Measurements from ENCODE around the gene PATJ.
"Not testable (repeated sequence)": the region's sequence is repeated elsewhere in the genome, so short reads cannot be mapped to it uniquely, and the experiment has no call there.

PATJ gene

GRCh38 chr1:61743716-61744580 lies 1.7 kb downstream of the PATJ start:
- no peak for DNase-seq

GRCh38 chr1:61746813-61747212 lies 4.5 kb downstream of the PATJ start:
- no peak for DNase-seq

DNA sequence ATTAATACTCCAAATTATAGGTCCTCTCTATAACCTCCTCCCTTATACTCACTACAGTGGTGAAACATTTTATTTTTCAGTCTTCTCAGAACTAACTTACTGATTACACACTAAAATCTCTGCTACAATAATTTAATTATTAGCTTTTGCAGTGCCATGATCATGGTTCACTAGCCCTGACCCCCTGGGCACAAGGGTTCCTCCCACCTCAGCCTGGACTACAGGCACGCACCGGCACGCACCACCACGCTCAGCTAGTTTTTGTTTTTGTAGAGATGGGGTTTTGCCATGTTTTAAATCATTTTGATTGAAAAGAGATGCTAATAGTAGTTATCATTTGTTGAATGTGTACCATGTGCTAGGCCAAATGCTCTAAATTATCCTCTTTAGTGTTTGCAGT lies 6.3 kb downstream of the PATJ start:
- DNase-seq: no peak

- DNase-seq: no peak
Observed at GRCh38 chr1:61749574-61749973, 7.3 kb downstream of the PATJ start.

DNA sequence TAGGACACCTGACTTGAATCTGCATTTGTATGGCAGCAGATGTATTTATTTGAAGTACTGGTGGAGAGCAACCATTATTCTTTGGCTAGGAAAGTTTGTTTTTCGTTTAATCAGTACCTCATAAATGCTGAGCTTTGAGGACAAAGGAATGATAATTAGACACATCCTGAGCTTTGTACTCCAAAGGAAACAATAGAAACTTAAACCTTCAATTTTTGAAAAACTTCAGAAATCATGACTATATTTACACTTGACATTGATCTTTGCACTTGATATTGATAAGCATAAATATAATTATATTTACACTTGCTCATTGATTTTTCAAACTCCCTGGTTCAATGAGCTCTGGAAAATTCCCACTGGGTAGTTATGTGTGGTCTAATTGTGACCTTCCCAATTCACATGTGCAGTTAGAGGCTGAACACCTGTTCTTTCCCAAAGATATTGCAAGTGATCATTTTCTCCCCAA lies 10.7 kb downstream of the PATJ start:
- DNase-seq: no peak

GRCh38 chr1:61753998-61754508 lies 11.8 kb downstream of the PATJ start:
- no peak for DNase-seq

DNA sequence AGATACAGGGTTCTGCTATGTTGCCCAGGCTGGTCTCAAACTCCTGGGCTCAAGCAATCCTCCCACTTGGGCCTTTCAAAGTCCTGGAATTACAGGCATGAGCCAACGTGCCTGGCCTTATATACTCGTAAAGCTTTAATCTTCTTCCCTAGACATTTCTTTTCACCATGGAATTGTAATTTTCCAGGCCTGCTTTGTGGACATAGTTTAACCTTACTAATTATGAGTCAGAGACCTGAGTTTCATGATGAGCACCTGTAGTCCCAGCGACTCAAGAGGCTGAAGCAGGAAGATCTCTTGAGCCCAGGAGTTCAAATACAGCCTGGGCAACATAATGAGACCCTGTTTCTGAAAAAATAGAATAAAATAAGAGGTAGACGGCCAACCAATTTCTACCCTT lies 12.3 kb downstream of the PATJ start:
- DNase-seq: no peak

GRCh38 chr1:61756773-61757172 lies 14.5 kb downstream of the PATJ start:
- DNase-seq: no peak

DNA sequence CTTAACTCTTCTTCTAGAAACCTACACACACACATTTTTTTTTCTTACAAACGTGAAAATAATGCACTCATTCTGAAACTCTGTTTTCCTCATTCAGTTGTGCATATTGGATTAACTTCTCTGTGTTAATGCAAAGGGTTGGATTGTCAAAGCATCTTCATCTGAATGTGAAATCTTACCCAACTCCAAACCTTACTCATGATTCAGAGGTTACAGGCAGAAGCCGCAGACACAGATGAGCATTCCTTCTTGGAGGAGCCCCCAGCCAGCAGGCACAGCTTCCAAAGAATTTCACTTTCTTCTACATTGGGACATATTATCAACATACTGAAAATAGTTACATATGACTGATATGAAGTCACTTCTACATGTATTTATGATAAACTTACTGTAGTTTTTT lies 15.7 kb downstream of the PATJ start:
- no peak for DNase-seq

- no peak for DNase-seq
Observed at GRCh38 chr1:61770131-61770530, 27.9 kb downstream of the PATJ start.

- DNase-seq: no peak
Observed at GRCh38 chr1:61776091-61776490, 33.8 kb downstream of the PATJ start.

DNA sequence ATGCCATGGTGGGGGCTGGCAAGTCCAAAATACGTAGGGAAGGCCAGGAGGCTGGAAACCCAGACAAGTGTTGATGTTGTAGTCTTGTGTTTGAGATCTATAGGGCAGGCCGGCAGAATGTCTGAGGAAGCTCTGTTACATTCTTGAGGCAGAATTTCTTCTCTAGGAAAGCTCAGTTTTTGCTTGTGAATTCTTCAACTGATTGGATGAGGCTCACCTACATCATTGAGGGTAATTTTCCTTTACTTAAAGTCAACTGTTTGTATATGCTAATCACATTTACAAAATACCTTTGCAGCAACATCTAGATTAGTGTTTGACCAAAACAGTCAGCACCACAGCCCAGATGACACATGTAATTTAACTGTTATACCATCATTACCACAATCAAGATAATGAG lies 37.0 kb downstream of the PATJ start:
- DNase-seq: no peak

DNA sequence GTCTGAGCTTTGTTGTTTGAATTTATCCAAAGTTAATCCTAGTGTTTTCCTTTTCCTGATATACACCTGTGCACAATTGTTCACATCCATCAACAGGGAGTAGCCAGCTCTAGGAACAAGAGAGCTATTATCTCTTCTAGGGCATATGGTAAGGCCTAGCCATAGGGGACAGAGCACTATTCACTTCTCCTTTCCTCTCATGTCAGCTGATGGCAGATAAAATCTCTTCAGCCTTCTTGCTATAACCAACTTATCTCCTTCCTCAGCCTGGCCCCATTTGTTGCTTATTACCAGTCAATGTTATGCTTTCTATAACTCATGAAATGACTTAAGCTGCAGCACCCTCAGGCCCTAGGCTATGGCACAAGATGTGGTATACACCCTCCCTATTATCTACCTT lies 38.9 kb downstream of the PATJ start:
- DNase-seq: no peak

- no peak for DNase-seq
Observed at GRCh38 chr1:61782771-61783170, 40.5 kb downstream of the PATJ start.

GRCh38 chr1:61784726-61785125 lies 42.4 kb downstream of the PATJ start:
- DNase-seq: no peak

DNA sequence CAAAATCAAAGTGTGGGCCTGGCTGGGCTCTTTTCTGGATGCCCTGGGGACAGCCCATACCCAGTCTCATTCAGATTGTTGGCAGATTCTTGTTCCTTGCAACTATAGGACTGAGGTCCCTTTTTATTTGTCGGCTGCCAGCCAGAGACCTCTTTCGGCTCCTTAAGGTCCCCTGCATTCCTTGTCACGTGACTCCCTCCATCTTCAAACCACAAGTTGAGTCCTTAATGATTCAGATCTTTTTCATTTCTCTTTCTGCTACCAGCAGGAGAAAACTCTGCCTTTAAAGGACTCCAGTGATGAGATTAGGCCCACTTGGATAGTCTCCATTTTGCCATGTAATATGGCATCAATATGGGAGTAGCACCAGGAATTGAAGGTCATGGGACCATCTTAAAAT lies 48.6 kb downstream of the PATJ start:
- DNase-seq: no peak

- DNase-seq: no peak
Observed at GRCh38 chr1:61797045-61797755, 54.9 kb downstream of the PATJ start.

DNA sequence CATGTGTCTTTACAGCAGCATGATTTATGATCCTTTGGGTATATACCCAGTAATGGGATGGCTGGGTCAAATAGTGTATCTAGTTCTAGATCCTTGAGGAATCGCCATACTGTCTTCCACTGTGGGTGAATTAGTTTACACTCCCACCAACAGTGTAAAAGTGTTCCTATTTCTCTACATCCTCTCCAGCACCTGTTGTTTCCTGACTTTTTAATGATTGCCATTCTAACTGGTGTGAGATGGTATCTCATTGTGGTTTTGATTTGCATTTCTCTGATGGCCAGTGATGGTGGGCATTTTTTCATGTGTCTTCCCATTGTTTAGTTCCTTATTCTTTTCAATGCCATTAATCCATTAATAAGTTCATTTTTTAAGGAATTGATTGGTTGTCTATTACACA lies 58.8 kb downstream of the PATJ start:
- DNase-seq: not testable (repeated sequence)

- no peak for DNase-seq
Observed at GRCh38 chr1:61807606-61808140, 65.4 kb downstream of the PATJ start.

DNA sequence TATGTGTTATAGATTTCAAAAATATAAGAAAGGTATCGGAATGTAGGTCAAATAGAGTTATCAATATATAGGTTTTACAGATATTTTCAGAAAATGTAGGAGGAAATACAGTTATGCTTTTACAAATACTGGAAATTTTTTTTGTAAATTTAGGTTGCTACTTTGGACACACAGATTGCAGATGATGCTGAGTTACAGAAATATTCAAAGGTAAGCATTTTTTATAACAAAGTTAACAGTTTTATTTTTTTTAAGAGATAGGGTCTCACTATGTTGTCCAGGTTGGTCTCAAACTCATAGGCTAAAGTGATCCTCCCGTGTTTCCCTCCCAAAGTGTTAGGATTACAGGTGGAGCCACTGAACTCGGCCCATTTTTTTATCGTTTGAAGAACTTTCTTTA lies 66.0 kb downstream of the PATJ start:
- no peak for DNase-seq

- peak in 1 of 2 experiments; percentile 12 for DNase-seq
Observed at GRCh38 chr1:61808968-61809367, 66.7 kb downstream of the PATJ start.

GRCh38 chr1:61812916-61813315 lies 70.6 kb downstream of the PATJ start:
- DNase-seq: no peak

- DNase-seq: no peak
Observed at GRCh38 chr1:61816191-61816590, 73.9 kb downstream of the PATJ start.

DNA sequence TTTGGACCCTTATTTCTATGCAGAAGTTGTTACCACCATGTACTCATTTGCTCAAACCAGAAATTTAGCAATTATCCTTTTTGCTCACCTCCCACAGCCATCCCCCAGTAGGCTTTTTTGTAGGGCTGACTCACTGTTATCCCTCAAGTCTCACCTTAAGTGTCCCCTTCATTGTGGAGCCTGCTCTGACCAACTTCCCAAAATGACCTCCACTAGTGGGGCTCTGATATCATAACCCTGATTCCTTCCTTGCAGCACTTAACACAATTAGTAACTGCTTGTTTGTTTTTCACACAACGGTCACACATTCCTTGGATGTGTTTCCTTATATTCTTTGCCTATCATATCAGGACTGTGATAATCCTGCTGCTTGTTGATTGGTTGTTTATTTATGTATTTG lies 76.7 kb downstream of the PATJ start:
- DNase-seq: no peak

Data from NCI-H446 (cell line).